BLaER1 treated with 17β-estradiol and CSF1 and Interleukin-3, amounts not matched to agents 10 nM and 100 nM (cell line): ENCODE measurements around the gene ACHE.
A peak's percentile ranks its signal among the peaks of the same experiment; 100 is the strongest.

ENCODE experiments used
- H3K27ac ChIP-seq, 11 experiments: shearing (Covaris generic); formaldehyde crosslinking; 2 replicates each; pipeline ENCODE4 v1.8.1; 2022
- H3K27me3 ChIP-seq, 11 experiments: shearing (Covaris generic); formaldehyde crosslinking; 2 replicates each; pipeline ENCODE4 v1.8.1; 2022
- H3K36me3 ChIP-seq, 11 experiments: shearing (Covaris generic); formaldehyde crosslinking; 2 replicates each; pipeline ENCODE4 v1.8.1; 2022
- H3K4me1 ChIP-seq, 10 experiments: shearing (Covaris generic); formaldehyde crosslinking; 2 replicates each; pipeline ENCODE4 v1.8.1; 2022
- H3K4me2 ChIP-seq, 11 experiments: shearing (Covaris generic); formaldehyde crosslinking; 2 replicates each; pipeline ENCODE4 v1.8.1; 2022
- H3K4me3 ChIP-seq, 10 experiments: shearing (Covaris generic); formaldehyde crosslinking; 2 replicates each; pipeline ENCODE4 v1.8.1; 2022
- H3K9ac ChIP-seq, 11 experiments: shearing (Covaris generic); formaldehyde crosslinking; 2 replicates each; pipeline ENCODE4 v1.8.1; 2022
- H3K9me3 ChIP-seq, 11 experiments: shearing (Covaris generic); formaldehyde crosslinking; replicated peaks in 1 of 11; 2 replicates each; pipeline ENCODE4 v1.8.1; 2022
- H4K20me1 ChIP-seq, 11 experiments: shearing (Covaris generic); formaldehyde crosslinking; 2 replicates each; pipeline ENCODE4 v1.8.1; 2022
- Cebpa-rat ChIP-seq, 11 experiments: shearing (Covaris generic); IDR thresholded peaks; 2 replicates each; pipeline ENCODE4 v1.8.1; 2022

The ACHE gene

DNA sequence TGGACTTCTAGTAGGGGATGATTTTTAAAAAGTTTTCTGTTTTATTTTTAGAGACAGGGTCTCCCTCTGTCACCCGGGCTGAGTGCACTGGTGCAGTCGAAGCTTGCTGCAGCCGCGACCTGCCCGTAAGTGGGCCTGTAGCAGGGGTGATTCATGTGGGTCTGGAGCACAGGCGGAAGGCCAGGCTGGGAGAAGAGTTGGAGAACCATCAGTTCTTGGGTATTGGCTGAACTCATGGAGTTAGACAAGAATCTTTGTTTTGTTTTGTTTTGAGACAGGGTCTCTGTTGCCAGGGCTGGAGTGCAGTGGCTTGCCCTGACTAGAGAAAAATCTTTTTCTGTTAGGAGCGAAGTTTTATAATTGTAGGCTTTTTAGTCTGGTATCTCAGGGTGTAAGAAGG lies 15.0 kb downstream of the ACHE start:
- Histone ChIP-seq H4K20me1 (peaks cover 72 to 100% (median 99%) of the 10 kb centered on the region in 11 experiments; a peak in 21 of 22 replicates), H3K4me2 (no peak overlapping the region)

GRCh38 chr7:100879685-100880261 lies 15.9 kb downstream of the ACHE start:
- H3K4me1 ChIP-seq: peaks cover 56 to 87% (median 79%) of the 10 kb centered on the region in 10 experiments
- H3K4me2 ChIP-seq: peak overlapping the region in 8 of 11 experiments; percentile 20 to 99 (median 62); a peak in 7 of 22 replicates
- no peak overlapping the region for H3K27ac ChIP-seq
- no peaks in the 10 kb centered on the region for H3K9me3 ChIP-seq
- H3K4me3 ChIP-seq: no peak overlapping the region
- H3K36me3 ChIP-seq: peaks cover 68 to 91% (median 89%) of the 10 kb centered on the region in 11 experiments
- H3K9ac ChIP-seq: peak overlapping the region in 10 of 11 experiments; percentile 14 to 96 (median 40); a peak in 10 of 22 replicates
- H4K20me1 ChIP-seq: peaks cover 68 to 96% (median 93%) of the 10 kb centered on the region in 11 experiments; a peak in 21 of 22 replicates
- H3K27me3 ChIP-seq: no peaks in the 10 kb centered on the region
- TF ChIP-seq Cebpa-rat (IDR thresholded peaks at IDR 0.05): no peak

More for the DNA sequence above, 15.0 kb downstream of the ACHE start:
- no peaks in the 10 kb centered on the region for H3K9me3 ChIP-seq
- no peaks in the 10 kb centered on the region for H3K27me3 ChIP-seq
- H3K36me3 ChIP-seq: peaks cover 76 to 100% (median 98%) of the 10 kb centered on the region in 11 experiments
- H3K9ac ChIP-seq: peak overlapping the region in 6 of 11 experiments; percentile 27 to 52 (median 45); a peak in 6 of 22 replicates
- TF ChIP-seq Cebpa-rat (IDR thresholded peaks at IDR 0.05): no peak
- H3K4me1 ChIP-seq: peaks cover 64 to 96% (median 87%) of the 10 kb centered on the region in 10 experiments
- H3K27ac ChIP-seq: no peak overlapping the region
- H3K4me3 ChIP-seq: no peak overlapping the region

DNA sequence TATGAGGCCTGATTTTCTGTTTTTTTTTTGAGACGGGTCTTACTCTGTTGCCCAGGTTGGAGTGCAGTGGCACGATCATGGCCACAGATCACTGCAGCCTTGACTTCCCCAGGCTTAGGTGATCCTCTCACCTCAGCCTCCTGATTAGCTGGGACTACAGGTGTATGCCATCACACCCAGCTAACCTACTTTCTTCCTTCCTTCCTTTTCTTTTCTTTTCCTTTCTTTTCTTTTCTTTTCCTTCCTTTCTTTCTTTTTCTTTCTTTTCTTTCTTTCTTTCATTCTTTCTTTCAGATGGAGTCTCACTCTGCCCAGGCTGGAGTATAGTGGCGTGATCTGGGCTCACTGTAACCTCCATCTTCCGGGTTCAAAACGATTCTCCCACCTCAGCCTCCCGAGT lies 17.0 kb downstream of the ACHE start:
- no peak overlapping the region for H3K27ac ChIP-seq
- peak overlapping the region; percentile 28 to 96 (median 42); a peak in 16 of 22 replicates for H3K9ac ChIP-seq
- peaks cover 53 to 85% (median 77%) of the 10 kb centered on the region in 10 experiments for H3K4me1 ChIP-seq
- peak overlapping the region; percentile 20 to 99 (median 91); a peak in 19 of 22 replicates for H3K4me2 ChIP-seq
- H3K9me3 ChIP-seq: peaks cover 0 to 6% (median 0%) of the 10 kb centered on the region in 11 experiments; a peak in 3 of 22 replicates
- H3K36me3 ChIP-seq: peaks cover 68 to 89% (median 85%) of the 10 kb centered on the region in 11 experiments
- peaks cover 68 to 85% (median 82%) of the 10 kb centered on the region in 11 experiments; a peak in 21 of 22 replicates for H4K20me1 ChIP-seq
- no peak overlapping the region for H3K4me3 ChIP-seq
- TF ChIP-seq Cebpa-rat (IDR thresholded peaks at IDR 0.05): no peak
- H3K27me3 ChIP-seq: no peaks in the 10 kb centered on the region

- Histone ChIP-seq H3K9me3 (peaks cover 0 to 6% (median 0%) of the 10 kb centered on the region in 11 experiments; a peak in 3 of 22 replicates), H4K20me1 (peaks cover 68 to 79% (median 76%) of the 10 kb centered on the region in 11 experiments; a peak in 21 of 22 replicates), H3K27me3 (no peaks in the 10 kb centered on the region), H3K27ac (no peak overlapping the region), H3K4me3 (no peak overlapping the region), H3K4me1 (peaks cover 49 to 79% (median 70%) of the 10 kb centered on the region in 10 experiments), H3K36me3 (peaks cover 70 to 89% (median 85%) of the 10 kb centered on the region in 11 experiments), H3K9ac (peak overlapping the region in 9 of 11 experiments; percentile 28 to 96 (median 59); a peak in 15 of 22 replicates), H3K4me2 (peak overlapping the region; percentile 33 to 99 (median 94))
- TF ChIP-seq Cebpa-rat (IDR thresholded peaks at IDR 0.05): no peak
Observed at GRCh38 chr7:100878013-100878412, 17.7 kb downstream of the ACHE start.

- TF ChIP-seq Cebpa-rat (IDR thresholded peaks at IDR 0.05): no peak
- Histone ChIP-seq H3K27ac (peak overlapping the region; percentile 71 to 97 (median 91)), H4K20me1 (peaks cover 47 to 52% (median 50%) of the 10 kb centered on the region in 11 experiments; a peak in 21 of 22 replicates), H3K27me3 (no peaks in the 10 kb centered on the region), H3K36me3 (peaks cover 71 to 89% (median 85%) of the 10 kb centered on the region in 11 experiments), H3K9ac (peak overlapping the region; percentile 86 to 96 (median 93)), H3K9me3 (peaks cover 0 to 6% (median 0%) of the 10 kb centered on the region in 11 experiments; a peak in 3 of 22 replicates), H3K4me1 (peaks cover 52 to 69% (median 65%) of the 10 kb centered on the region in 10 experiments), H3K4me2 (peak overlapping the region; percentile 82 to 99 (median 94)), H3K4me3 (peak overlapping the region; percentile 82 to 93 (median 88))
Observed at GRCh38 chr7:100875356-100875751, 20.3 kb downstream of the ACHE start.

- peaks cover 74 to 87% (median 83%) of the 10 kb centered on the region in 11 experiments for H3K36me3 ChIP-seq
Observed at GRCh38 chr7:100874577-100875355, 20.9 kb downstream of the ACHE start, which contains the start of gene SRRT. SRRT (plus strand) TSS chr7:100875103; CDS start chr7:100875591, 488 bp downstream.

GRCh38 chr7:100874300-100874576 lies 21.4 kb downstream of the ACHE start:
- Histone ChIP-seq H3K9ac (peak overlapping the region; percentile 86 to 96 (median 93); a peak in 21 of 22 replicates), H3K9me3 (peaks cover 0 to 6% (median 0%) of the 10 kb centered on the region in 11 experiments; a peak in 3 of 22 replicates), H3K27ac (peak overlapping the region; percentile 73 to 97 (median 91); a peak in 21 of 22 replicates), H3K4me1 (peaks cover 44 to 69% (median 61%) of the 10 kb centered on the region in 10 experiments), H3K4me3 (peak overlapping the region; percentile 82 to 93 (median 88)), H3K27me3 (no peaks in the 10 kb centered on the region), H4K20me1 (peaks cover 36 to 41% (median 39%) of the 10 kb centered on the region in 11 experiments; a peak in 21 of 22 replicates), H3K36me3 (peaks cover 68 to 82% (median 78%) of the 10 kb centered on the region in 11 experiments), H3K4me2 (peak overlapping the region; percentile 63 to 88 (median 78))
- TF ChIP-seq Cebpa-rat (IDR thresholded peaks at IDR 0.05): no peak

More at GRCh38 chr7:100874577-100875355, 20.9 kb downstream of the ACHE start, which contains the start of gene SRRT:
- no peaks in the 10 kb centered on the region for H3K27me3 ChIP-seq
- H3K4me2 ChIP-seq: peak within 1 kb of the TSS; percentile 82 to 99 (median 94)
- H3K4me1 ChIP-seq: peaks cover 48 to 71% (median 63%) of the 10 kb centered on the region in 10 experiments
- peak within 1 kb of the TSS; percentile 82 to 93 (median 88) for H3K4me3 ChIP-seq
- H4K20me1 ChIP-seq: peaks cover 41 to 46% (median 44%) of the 10 kb centered on the region in 11 experiments; a peak in 21 of 22 replicates
- peak within 1 kb of the TSS; percentile 73 to 97 (median 91) for H3K27ac ChIP-seq
- peaks cover 0 to 6% (median 0%) of the 10 kb centered on the region in 11 experiments; a peak in 3 of 22 replicates for H3K9me3 ChIP-seq
- H3K9ac ChIP-seq: peak within 1 kb of the TSS; percentile 86 to 96 (median 93)
- TF ChIP-seq Cebpa-rat (IDR thresholded peaks at IDR 0.05): no peak

DNA sequence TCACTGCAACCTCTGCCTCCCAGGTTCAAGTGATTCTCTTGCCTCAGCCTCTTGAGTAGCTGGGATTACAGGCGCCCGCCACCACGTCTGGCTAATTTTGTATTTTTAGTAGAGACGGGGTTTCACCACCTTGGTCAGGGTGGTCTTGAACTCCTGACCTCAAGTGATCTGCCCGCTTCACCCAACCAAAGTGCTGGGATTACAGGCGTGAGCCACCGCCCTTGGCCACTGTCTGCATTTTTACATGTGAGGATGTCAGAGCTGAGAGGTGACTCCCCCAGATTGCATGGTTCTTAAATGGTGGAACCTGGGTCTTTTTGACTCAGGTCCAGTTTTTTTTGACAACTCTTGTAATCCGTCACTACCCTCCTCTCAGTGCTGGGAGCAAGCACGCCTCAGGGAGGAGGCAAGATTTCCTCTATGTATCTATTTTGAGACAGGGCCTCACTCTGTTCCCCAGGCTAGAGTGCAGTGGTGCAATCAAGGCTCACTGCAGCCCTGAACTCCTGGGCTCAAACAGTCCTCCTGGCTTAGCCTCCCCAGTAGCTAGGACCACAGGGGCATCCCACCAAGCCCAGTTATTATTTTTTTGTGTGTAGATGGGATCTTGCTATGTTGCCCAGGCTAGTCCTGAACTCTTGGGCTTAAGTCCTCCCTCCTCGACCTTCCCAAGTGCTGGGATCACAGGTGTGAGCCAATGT lies 21.9 kb downstream of the ACHE start:
- Histone ChIP-seq H3K36me3 (peaks cover 64 to 77% (median 73%) of the 10 kb centered on the region in 11 experiments), H3K9ac (peak overlapping the region in 10 of 11 experiments; percentile 86 to 96 (median 94); a peak in 16 of 22 replicates), H3K4me3 (peak overlapping the region in 8 of 10 experiments; percentile 82 to 93 (median 88); a peak in 9 of 20 replicates), H3K9me3 (peaks cover 0 to 6% (median 0%) of the 10 kb centered on the region in 11 experiments; a peak in 3 of 22 replicates), H4K20me1 (peaks cover 31 to 36% (median 34%) of the 10 kb centered on the region in 11 experiments; a peak in 21 of 22 replicates), H3K4me1 (peaks cover 44 to 69% (median 61%) of the 10 kb centered on the region in 10 experiments), H3K4me2 (peak overlapping the region; percentile 63 to 88 (median 78)), H3K27ac (peak overlapping the region; percentile 73 to 97 (median 91); a peak in 20 of 22 replicates), H3K27me3 (no peaks in the 10 kb centered on the region)
- no peak for TF ChIP-seq Cebpa-rat (IDR thresholded peaks at IDR 0.05)
